Stimulated activated CD8-positive, alpha-beta memory T cell treated with anti-CD3 and anti-CD28 coated beads, Interleukin-7, amount 100 ng/mL, for 1 hour (primary cell): Measurements from ENCODE around the gene SIX5.
A peak's percentile ranks its signal among the peaks of the same experiment; 100 is the strongest.

Source experiments
- DNase-seq, 2 donors: peaks; one replicate each; pipeline ENCODE4 v3.0.0-alpha.2; 2020; ENCODE audit warnings: low read depth in 2 of 2

SIX5 gene

DNA sequence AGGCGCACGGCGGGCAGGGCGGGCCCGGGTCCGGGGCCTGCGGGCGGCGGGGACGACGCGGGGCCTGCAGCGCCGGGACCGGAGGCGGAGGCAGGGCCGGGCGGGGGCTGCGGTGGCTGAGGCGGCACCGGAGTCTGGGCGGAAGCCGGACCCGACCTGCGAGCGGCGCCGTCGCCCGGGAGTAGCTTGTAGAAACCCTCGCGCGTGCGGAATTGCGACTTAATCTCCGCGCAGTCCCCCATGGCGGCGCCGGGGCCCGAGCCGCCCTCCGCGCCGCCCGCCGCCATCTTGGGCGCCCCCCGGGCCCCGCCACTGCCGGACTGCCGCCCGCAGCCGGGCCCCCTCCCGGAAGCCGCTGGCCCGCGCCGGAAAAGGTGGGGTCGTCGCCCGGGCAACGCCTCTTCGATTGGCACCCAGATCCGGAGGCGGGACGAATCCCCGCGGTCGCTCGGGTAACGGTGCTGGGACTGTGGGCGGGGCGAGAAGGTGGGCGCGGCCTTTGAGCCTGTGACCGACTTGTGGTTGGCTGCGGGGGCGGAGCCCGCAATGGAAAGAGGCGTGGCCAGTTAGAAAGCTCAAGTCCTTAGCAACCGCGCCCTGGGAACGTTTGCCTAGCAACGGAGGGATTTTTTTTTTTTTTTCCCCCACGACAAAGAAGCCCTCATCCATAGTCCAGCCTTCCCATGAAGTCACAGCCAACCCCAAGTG lies 23.6 kb upstream of the SIX5 start, which contains the start of gene DMWD:
Gene DMWD, minus strand, starts transcription at position 376 of the 708 bp plus-strand sequence. Its CDS starts 89 bp downstream, at position 287.
- peak; percentile 99 to 100 for DNase-seq

DNA sequence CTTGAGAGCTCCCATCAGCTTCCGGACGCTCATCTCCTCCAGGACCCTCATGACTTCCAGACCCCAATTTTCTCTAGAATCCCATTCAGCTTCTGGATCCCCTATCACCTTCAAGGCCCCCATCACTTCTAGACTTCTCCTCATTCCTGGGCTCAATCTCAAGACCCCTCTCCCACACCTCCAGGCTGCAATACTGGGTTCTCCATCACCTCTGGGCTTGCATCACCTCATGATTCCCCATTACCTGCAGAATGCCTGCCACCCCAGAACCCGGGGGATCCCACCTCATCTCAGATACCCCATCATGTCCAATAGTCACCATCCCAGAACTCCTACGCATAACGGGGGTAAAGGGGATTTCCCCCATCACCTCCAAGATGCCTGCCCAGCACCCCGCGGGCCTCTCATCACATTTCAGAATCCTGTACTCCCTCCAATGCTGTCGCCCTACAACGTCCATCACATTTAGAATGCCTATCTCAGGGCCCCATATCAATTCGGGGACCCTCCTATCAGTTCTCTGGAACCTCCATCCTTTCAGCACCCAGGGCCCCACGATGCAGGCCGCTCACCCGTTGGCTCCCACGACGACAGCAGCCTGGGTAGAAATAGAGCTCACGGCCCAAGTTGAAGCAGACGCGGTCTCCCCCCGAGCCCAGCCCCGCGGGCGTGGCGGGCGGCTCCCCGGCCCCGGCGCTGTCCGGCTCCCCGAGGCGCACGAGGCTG lies 22.9 kb upstream of the SIX5 start:
- no peak for DNase-seq

DNA sequence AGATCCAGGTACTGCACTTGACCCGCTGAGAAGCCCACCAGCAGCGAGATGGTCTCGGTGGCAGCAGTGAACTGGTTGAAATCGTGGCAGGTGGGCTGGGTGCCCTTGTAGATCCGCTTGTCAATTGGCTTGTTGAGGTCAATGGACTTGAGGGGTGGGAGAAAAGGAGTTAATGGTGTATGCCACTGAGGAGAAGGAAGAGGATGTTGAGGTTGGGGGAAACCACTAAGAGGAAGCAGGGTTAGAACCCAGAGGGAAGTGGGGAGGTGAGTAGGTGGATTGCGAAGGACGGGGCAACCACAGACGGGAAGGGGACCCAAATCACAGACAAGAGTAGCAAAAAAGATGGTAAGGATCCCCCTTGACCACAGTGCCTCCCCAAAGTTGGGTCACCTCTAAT lies 21.9 kb upstream of the SIX5 start:
- no peak for DNase-seq

DNA sequence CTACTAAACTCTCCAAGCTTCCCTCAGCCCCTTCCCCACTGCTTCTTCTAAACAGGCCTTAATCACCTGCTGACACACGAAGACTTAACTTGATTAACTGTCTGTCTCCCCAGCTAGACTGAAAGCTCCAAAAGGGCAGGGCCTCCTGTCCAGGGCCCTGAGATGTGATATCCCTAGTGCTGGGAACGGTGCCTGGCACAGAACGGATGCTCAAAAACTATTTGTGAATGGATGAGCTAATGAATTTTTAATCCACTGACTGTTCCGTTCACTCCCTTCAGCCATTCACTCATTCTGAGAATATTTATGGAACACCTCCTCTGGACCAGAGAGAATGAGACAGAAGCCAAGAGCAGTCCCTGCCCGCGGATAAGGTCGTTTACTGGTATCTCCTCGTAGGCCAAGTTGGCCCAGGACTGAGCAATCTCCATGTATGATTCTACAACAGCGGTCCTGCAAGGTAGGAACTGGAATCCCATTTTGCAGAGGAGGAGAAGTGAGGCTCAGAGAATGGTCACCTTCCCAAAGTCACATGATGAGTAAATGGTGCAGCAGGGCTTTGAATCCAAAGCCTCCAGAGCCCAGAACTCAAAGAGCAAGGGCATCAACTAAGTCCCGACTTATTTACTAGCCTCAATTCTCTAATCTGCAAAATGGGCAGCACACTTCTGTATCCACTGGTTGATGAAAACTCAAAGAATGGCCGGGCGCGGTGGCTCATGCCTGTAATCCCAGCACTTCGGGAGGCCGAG lies 20.2 kb upstream of the SIX5 start:
- DNase-seq = no peak

DNA sequence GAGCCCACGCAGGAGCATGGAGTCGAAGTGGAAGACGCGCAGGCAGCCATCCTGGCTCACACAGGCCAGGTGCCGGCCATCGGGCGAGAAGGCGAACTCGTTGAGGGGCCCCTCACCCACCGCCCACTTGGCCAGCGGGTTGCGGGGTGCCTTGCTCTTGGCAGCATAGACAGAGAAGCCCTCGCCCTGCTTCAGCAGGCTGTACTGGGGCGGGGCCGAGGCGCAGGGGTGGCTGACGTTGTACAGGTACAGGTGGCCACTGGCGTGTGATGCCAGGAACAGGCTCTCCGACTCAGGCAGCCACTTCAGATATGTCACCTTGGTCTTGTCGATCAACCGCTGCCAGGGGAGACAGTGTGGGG lies 17.5 kb upstream of the SIX5 start:
- DNase-seq = no peak

DNA sequence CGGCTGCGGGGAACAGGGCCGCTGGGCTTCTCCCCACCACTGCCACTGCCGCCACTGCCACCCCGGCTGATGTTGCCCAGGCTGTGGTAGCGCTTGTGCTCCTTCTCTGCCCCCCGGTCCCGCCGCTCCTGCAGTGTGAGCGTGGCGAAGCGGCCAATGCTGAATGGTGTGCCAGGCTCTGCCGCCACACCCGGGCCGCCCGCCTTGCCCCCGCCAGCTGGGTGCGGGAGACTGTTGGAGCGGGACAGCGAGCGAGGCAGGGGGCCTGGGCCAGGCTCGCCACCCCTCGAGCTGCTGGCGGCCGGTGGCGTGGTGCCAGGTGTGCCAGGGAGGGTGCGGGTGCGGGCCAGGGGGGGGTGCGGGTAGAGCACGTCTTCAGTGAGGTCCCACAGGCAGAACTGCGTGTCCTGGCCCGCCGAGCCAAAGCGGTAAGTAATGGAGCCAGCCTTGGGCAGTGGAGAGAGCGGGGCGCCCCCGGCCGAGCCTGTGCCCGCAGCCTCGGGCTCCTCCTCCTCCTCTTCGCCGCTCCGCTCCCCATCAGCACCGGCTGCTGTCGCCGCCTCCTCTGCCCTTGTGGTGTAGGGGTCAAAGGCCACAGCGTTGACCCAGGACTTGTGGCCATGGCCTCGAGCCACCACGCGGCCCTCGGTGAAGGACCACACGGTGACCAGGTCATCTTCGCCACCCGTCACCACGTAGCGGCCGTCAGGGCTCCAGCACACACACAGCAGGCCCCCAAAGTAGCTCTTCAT lies 16.9 kb upstream of the SIX5 start:
- no peak for DNase-seq

DNA sequence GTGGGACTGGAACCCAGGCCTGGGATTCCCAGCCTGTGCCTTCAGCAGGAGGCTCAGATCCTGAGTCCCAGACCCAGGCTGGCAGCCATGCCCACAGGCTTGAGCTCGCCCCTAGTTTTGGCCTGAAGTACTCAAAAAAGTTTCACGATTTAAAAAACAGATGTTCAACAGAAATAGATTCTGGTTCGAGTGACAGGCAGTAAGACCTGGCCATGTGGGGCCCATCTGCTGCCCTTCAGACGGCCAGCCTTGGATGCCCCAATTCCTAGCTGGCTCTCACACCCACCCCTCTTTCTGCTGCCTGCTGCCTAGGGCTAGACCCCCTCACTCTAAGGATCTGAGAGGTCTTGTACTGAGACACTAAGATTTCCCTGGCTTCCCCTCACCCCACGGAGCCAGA lies 16.0 kb upstream of the SIX5 start:
- DNase-seq = no peak

DNA sequence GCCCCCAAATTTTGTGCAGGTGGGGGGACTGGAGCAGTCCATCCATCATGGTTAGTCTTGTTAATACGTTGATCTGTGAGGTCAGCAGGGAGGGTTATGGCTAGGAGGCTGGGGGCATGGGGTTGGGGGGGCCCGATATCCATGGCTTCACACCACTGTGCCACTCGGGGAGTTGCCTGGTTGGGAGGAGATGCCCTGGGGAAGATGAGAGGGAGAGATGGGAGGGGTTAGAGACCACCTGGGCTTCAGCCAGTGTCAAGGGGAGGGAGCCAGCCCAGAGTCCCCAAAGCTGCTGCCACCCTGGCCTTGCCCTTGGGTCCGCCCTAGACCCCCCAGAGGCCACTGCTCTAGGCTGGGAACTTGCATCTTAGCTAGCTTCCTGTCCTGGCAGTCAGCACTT lies 15.0 kb upstream of the SIX5 start:
- DNase-seq = no peak

DNA sequence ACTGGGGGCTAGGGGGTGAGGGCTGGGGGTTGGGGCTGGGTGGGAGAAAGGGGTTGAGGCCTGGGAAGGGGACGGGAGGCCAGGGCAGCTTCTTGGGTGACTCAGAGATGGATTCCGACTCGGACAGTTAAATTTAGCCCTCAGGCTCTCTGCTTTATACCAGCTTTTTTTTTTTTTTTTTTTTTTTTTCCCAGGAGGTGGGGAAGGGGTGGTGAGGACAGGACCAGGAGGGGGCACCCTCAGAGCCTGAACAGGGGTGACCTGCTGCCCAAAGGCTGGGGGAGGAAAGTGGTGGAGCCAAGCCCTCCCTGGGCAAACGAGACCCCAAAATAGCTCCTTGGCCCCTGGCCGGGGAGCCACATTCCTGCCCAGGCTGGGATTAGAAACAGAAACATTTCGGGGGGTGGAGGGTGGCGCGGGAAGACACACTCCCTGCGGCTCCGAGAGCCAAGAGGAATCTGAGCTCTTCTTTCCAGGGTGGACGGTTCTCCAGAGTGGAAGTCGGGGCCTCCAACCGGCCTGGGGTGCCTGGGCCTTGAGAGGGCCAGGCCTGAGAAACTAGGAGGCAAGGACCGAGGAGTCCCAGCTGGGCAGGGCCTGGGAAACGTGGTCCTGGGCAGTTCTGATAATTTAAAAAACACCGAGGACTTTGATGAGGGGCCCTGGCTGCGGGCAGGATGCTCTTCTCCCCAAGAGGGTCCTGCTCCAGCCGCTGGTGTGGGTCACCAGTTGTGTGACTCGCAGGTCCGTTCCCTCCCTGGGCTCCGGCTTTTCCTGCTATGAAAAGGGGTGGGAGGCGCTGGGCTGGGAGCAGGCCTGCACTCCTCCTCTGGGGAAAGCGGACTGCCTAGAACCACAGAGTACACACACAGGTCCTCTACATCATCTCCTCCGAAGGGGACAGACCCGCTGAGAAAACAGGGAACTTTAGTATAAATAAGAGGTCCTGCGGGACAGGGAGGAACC lies 14.1 kb upstream of the SIX5 start:
- DNase-seq = no peak

DNA sequence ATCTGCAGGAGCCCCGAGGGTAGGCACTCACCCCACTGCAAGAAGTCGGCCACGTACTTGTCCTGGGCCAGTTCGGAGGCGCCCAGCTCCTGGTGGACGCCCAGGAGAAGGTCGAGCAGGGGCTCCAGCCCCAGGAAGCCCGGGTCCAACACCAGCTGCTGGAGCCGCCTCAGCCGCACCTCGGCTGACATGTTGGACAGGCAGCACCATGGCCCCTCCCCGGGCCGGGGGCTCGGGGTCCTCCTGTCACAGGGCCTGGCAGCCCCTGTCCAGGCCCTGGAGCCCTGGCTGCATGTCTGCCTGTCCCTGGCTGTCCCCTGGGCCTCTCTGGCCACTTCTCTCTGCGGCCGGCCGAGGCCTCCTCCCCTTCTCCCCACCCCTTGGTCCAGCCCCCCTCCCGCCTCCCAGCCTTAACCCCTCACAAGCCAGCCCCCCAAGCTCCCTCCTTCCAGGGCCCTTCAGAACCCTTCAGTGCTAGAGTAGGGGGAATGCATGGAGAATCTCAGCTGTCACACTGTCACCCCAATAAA lies 13.2 kb upstream of the SIX5 start, which contains the start of gene DMPK:
Gene DMPK, minus strand, starts transcription at position 329 of the 530 bp plus-strand sequence. Its CDS starts 138 bp downstream, at position 191.
- DNase-seq = no peak

DNA sequence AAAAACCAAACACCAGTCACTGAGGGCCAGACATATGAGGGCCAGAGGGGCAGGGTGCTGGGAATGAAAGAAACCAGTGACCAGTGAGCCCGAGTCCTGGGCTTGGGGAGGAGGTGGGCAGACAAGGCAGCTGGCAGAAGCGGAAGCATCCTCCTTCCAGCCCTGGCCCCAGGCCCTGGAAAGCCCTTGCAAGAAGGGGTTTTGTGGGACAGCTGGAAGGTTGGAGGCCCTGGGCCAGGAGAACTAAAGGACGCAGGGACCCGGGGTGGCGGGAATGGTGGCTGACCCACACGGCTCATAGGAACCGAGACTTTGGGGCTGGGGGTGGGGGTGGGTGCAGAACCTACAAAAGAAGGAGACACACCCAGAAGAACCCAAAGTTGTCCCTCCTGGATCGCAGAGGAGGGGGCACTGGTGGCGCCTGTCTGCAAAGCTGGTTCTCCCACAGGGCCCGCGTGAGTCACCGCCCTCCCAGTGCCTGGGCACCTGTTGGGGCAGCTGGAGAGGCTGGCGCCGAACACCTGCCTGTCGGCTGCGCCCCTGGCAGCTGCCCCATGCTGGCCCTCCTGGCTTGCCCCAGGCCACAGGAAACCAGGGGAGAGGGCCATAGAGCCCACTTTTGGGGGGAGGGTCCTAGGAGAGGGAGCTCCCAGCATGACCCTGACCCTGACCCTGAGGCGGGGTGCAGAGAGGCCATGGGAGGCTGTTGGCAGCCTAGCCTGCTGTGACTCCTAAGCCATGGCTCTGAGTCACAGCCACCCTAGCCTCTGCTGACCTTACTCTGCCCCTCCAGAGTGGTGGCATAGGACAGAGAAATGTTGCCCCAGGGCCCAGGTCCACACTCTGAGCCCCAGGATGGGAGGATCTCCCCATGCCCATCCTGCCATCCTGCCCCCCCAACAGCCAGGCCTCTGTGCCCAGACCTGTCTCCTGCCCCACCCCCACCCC lies 12.4 kb upstream of the SIX5 start:
- no peak for DNase-seq

DNA sequence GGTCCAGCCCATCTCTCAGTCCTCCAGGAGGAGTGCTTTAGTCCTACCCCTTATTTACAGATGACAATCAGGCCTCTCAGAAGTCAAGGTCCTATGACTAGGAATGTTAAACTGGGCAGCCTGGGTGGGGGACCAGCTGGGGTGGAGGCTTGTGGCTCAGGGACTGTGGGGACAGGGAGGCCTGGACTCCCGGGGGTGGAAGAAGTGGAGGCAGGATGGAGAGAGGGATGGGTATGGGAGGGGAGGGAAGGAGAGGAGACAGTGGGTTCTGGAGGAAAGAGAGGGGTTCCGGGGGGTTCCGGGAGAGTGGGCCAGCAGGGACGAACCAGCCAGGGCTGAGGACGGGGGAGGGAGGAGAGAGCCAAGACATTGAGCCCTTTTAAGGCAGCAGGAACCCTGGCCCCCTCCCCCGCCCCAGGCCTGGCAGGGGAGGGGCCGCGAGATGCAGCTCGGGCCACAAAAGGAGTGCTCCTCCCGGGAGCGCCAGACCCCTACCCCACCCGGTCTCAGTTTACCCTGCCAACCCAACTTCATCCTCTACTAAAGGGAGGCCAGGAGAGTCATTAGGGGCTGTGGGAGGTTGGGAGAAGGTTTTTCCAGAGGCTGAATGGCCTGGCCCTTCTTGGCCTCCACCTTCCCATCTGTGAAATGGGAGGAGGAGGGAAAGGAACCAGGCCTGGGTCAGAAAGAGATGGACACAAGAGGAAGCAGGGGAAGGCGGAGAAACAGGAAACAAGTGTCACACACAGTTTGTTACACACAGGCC lies 11.6 kb upstream of the SIX5 start:
- no peak for DNase-seq

DNA sequence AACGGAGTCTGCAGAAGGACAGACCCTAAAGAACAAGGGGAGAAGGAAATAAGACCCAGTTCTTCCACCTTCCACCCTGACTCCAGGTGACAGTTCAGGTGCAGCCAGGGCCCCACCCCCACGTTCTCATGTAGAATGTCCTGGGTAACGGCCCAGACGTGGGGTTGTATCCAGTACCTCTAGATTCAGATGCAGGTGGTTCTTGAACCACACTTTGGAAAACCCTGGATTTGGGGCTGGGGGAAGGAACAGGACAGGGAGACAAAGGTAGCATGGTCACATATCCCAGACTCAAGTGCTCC lies 11.0 kb upstream of the SIX5 start:
- no peak for DNase-seq

DNA sequence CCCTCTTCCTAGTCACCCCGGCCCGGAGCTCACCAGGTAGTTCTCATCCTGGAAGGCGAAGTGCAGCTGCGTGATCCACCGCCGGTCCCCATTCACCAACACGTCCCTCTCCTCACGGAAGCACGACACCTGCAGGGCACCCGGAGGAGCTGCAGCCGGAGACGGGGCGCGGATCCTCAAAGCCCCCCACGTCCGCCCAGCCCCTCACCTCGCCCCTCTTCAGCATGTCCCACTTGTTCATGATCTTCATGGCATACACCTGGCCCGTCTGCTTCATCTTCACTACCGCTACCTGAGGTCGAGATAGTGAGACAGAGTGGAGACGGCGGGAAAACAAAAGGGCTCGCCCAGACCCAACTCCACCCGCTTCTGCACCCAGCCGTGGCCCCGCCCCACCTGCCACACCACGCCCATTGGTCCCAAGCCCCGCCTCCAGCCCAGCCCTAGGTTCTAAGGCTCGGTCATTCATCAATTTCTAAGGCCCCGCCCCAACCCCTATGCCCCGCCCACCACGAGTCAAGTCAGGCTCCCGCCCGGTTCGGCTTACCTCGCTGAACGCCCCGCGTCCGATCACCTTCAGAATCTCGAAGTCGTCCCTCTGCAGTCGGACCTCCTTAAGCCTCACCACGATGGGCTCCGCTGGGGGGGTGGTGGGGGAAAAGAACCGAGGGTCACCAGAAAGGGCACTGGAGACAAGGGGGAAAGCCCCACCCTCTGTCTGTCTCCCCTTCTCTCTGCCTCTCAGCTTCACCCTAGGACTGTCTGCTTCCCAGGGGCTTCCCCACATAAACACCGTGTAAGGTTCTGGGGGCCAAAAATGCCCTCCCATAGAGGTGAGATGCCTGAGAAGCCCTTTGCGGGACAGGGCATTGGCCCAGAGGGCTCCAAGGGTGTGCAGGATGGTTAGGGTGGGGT lies 10.4 kb upstream of the SIX5 start:
- DNase-seq = peak; percentile 52 to 61

DNA sequence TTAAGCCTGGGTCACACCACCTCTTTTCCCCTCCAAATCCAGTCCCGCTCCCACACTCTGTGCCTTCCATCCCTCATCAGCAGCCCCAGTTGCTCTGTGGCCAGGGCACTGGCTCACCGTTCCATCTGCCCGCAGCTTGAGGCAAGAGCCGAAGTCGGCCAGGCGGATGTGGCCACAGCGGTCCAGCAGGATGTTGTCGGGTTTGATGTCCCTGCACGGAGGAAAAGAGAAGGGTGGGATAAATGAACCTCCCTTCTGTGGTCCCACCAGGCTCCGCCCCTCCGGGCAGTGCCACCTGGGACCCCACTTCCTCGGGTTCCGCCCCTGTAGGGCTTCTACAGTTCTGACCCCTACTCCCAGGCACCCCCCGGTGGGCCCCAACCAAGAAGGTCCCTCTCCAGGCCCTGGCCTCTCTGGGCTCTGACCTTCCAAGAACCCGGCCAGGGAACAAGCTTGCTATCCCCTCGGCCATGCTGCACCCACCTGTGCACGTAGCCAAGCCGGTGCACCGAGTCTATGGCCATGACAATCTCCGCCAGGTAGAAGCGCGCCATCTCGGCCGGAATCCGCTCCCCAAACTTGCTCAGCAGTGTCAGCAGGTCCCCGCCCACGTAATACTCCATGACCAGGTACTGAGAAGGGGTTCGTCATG lies 9.1 kb upstream of the SIX5 start:
- no peak for DNase-seq

DNA sequence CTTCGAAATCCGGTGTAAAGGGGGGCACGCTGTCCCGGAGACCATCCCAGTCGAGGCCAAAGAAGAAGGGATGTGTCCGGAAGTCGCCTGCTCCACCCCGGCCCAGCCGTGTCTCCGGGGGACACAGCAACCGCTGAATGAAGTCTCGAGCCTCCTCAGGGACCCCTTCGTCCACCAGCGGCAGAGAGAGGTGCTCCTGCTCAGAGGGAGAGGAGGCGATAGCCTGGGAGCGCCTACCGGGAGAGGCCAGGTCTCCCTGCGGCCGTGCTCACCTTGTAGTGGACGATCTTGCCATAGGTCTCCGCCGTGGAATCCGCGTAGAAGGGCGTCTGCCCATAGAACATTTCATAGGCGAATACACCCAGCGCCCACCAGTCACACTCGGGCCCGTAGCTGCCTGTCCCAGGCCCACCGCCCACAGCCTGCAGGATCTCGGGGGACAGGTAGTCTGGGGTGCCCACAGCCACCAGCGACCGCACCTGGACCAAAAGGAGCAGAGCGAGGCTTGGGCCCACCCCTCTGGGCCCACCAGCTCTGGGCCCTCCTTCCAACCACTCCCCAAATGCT lies 8.4 kb upstream of the SIX5 start:
- no peak for DNase-seq

DNA sequence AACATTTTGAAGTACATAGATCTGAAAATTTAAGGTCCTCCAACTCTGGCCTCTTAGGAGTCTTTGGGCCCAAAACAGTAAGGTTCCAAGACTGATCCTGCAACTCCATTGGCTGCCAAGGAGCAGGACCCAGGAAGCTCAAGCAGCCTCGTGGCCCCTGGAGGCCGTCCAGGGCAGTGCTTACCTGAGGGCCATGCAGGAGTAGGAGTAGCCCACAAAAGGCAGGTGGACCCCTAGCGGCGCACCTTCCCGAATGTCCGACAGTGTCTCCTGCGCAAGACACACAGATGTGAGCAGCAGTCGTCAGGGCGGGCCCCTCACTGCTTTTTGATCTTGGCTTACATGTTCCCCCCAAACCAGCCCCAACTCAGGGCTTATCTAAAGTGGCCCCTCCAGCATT lies 5.7 kb upstream of the SIX5 start:
- DNase-seq = no peak
